ENCODE data around the gene MALL.
"Not testable (repeated sequence)": the region's sequence is repeated elsewhere in the genome, so short reads cannot be mapped to it uniquely, and the experiment has no call there.

The MALL gene

GRCh38 chr2:110049769-110050168 is 65.9 kb downstream of the MALL start:
- not testable (repeated sequence) for DNase-seq

- DNase-seq, result not testable (repeated sequence)
These were observed 67.1 kb downstream of the MALL start for GRCh38 chr2:110048255-110049197.

- not testable (repeated sequence) for DNase-seq
These were observed 68.4 kb downstream of the MALL start for GRCh38 chr2:110047225-110047624.

GRCh38 chr2:110041941-110042660 is 73.5 kb downstream of the MALL start:
- DNase-seq, result not testable (repeated sequence)

GRCh38 chr2:110037336-110037735 is 78.3 kb downstream of the MALL start:
- not testable (repeated sequence) for DNase-seq

- not testable (repeated sequence) for DNase-seq
These were observed 80.2 kb downstream of the MALL start for GRCh38 chr2:110035384-110035783.

GRCh38 chr2:110034935-110035334 is 80.7 kb downstream of the MALL start:
- DNase-seq, result not testable (repeated sequence)

All from activated CD8-positive, alpha-beta memory T cell treated with anti-CD3 and anti-CD28 coated beads, Interleukin-2, amount 50 U/mL, for 4 hours (primary cell).